Ishikawa (cell line): ENCODE measurements around the gene ING2.

ENCODE experiments used
- CEBPB ChIP-seq: IDR thresholded peaks from 2 replicates; pipeline ENCODE4 v1.6.1; 2012
- CREB1 ChIP-seq: IDR thresholded peaks from 2 replicates; pipeline ENCODE4 v1.6.1; 2012; ENCODE audit warnings: low read depth
- EGR1 ChIP-seq: IDR thresholded peaks from 2 replicates; pipeline ENCODE4 v1.6.1; 2012
- EP300 ChIP-seq: IDR thresholded peaks from 2 replicates; pipeline ENCODE4 v1.6.1; 2012; ENCODE audit warnings: borderline replicate concordance
- FOXM1 ChIP-seq: IDR thresholded peaks from 2 replicates; pipeline ENCODE4 v1.6.1; 2012; ENCODE audit warnings: low read depth, borderline replicate concordance
- NFIC ChIP-seq: IDR thresholded peaks from 2 replicates; pipeline ENCODE4 v1.6.1; 2012
- RAD21 ChIP-seq: IDR thresholded peaks from 2 replicates; pipeline ENCODE4 v1.6.1; 2012; ENCODE audit warnings: low read depth
- TAF1 ChIP-seq: IDR thresholded peaks from 2 replicates; pipeline ENCODE4 v1.6.1; 2012; ENCODE audit warnings: low read depth, mild to moderate bottlenecking
- TCF12 ChIP-seq: IDR thresholded peaks from 2 replicates; pipeline ENCODE4 v1.6.1; 2012; ENCODE audit warnings: low read depth
- TEAD4 ChIP-seq: IDR thresholded peaks from 2 replicates; pipeline ENCODE4 v1.6.1; 2012
- YY1 ChIP-seq: IDR thresholded peaks from 2 replicates; pipeline ENCODE4 v1.6.1; 2012; ENCODE audit warnings: low read depth
- ZBTB7A ChIP-seq: IDR thresholded peaks from 2 replicates; pipeline ENCODE4 v1.6.1; 2012; ENCODE audit warnings: low read depth
- TF ChIP-seq, protein P1 (sequence below): IDR thresholded peaks from 2 replicates; pipeline ENCODE4 v1.6.1; 2012
- TF ChIP-seq, protein P2 (sequence below): IDR thresholded peaks from 2 replicates; pipeline ENCODE4 v1.6.1; 2012
- TF ChIP-seq, protein P3 (sequence below): IDR thresholded peaks from 2 replicates; pipeline ENCODE4 v1.6.1; 2012; ENCODE audit warnings: low read depth, mild to moderate bottlenecking

Gene ING2

DNA sequence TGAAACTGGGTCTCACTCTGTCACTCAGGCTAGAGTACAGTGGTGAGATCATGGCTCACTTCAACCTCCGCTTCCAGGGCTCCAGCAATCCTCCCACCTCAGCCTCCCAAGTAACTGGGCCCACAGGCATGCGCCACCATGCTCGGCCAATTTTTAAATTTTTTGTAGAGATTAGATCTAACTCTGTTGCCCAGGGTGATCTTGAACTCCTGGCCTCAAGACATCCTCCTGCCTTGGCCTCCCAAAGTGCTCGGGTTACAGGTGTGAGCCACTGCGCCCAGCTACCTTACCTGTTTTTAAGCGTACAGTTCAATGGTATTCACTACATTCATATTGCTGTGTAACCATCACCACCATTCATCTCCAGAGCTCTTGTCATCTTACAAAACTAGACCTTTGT is 41.5 kb downstream of the ING2 start:
- no peak for TF ChIP-seq EGR1
- TF ChIP-seq YY1 = no peak
- TF ChIP-seq RAD21 = no peak
- no peak for TF ChIP-seq CREB1
- TF ChIP-seq, protein P1, sequence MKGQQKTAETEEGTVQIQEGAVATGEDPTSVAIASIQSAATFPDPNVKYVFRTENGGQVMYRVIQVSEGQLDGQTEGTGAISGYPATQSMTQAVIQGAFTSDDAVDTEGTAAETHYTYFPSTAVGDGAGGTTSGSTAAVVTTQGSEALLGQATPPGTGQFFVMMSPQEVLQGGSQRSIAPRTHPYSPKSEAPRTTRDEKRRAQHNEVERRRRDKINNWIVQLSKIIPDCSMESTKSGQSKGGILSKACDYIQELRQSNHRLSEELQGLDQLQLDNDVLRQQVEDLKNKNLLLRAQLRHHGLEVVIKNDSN = no peak
- TF ChIP-seq, protein P2, sequence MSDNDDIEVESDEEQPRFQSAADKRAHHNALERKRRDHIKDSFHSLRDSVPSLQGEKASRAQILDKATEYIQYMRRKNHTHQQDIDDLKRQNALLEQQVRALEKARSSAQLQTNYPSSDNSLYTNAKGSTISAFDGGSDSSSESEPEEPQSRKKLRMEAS = no peak
- TF ChIP-seq, protein P3, sequence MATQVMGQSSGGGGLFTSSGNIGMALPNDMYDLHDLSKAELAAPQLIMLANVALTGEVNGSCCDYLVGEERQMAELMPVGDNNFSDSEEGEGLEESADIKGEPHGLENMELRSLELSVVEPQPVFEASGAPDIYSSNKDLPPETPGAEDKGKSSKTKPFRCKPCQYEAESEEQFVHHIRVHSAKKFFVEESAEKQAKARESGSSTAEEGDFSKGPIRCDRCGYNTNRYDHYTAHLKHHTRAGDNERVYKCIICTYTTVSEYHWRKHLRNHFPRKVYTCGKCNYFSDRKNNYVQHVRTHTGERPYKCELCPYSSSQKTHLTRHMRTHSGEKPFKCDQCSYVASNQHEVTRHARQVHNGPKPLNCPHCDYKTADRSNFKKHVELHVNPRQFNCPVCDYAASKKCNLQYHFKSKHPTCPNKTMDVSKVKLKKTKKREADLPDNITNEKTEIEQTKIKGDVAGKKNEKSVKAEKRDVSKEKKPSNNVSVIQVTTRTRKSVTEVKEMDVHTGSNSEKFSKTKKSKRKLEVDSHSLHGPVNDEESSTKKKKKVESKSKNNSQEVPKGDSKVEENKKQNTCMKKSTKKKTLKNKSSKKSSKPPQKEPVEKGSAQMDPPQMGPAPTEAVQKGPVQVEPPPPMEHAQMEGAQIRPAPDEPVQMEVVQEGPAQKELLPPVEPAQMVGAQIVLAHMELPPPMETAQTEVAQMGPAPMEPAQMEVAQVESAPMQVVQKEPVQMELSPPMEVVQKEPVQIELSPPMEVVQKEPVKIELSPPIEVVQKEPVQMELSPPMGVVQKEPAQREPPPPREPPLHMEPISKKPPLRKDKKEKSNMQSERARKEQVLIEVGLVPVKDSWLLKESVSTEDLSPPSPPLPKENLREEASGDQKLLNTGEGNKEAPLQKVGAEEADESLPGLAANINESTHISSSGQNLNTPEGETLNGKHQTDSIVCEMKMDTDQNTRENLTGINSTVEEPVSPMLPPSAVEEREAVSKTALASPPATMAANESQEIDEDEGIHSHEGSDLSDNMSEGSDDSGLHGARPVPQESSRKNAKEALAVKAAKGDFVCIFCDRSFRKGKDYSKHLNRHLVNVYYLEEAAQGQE = no peak
- no peak for TF ChIP-seq CEBPB
- no peak for TF ChIP-seq TCF12
- TF ChIP-seq TAF1 = no peak
- no peak for TF ChIP-seq TEAD4
- no peak for TF ChIP-seq ZBTB7A
- no peak for TF ChIP-seq EP300
- TF ChIP-seq NFIC = no peak
- no peak for TF ChIP-seq FOXM1

DNA sequence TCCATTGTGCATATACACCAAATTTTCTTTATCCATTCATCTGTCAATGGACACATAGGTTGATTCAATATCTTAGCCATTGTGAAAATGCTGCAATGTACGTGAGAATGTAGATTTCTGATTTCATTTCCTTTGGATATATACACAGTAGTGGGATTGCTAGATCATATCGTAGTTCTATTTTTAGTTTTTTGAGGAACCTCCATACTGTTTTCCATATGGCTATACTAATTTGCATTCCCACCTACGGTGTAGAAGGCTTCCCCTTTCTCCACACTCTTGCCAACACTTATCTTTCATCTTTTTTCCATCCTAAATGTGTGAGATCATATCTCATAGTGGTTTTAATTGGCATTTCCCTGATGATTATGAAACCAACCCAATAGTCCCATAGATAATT is 43.4 kb downstream of the ING2 start:
- TF ChIP-seq, protein P2 = no peak

DNA sequence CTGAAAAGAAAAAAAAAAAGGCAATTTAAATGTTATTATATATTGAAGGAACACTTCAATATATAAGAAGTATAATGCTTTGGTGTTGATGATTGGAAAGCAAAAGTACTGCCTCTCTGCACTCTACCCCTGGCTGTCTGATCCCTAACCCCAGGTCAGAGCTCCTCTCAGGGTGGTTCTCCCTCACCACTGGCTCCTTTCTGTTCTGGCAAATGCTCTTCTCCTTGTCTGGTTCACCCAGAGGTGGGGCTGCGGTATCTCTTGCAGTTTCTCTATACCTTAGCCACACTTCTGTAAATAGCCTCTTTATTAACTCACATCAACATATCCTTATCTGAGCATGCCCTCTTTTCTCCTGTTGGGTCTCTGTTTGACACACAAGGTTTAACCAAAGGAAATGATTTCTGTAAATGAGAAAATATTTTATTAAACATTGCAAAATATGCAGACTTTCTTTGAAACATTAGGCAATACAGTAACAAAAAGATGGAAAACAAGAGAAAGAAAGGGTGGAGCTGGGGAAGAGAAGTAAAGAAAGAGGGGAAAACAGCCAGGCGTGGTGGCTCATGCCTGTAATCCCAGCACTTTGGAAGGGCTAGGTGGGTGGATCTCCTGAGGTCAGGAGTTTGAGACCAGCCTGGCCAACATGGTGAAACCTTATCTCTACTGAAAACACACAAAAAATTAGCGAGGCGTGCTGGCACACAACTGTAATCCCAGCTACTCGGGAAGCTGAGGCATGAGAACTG is 45.7 kb downstream of the ING2 start:
- TF ChIP-seq, protein P2 = no peak
- no peak for TF ChIP-seq ZBTB7A
- no peak for TF ChIP-seq NFIC
- TF ChIP-seq YY1 = no peak
- no peak for TF ChIP-seq CREB1
- no peak for TF ChIP-seq RAD21
- TF ChIP-seq TAF1 = no peak
- no peak for TF ChIP-seq EP300
- TF ChIP-seq FOXM1 = no peak
- TF ChIP-seq TCF12 = no peak
- no peak for TF ChIP-seq TEAD4
- TF ChIP-seq, protein P1 = no peak
- TF ChIP-seq, protein P3 = no peak
- no peak for TF ChIP-seq EGR1
- TF ChIP-seq CEBPB = no peak

DNA sequence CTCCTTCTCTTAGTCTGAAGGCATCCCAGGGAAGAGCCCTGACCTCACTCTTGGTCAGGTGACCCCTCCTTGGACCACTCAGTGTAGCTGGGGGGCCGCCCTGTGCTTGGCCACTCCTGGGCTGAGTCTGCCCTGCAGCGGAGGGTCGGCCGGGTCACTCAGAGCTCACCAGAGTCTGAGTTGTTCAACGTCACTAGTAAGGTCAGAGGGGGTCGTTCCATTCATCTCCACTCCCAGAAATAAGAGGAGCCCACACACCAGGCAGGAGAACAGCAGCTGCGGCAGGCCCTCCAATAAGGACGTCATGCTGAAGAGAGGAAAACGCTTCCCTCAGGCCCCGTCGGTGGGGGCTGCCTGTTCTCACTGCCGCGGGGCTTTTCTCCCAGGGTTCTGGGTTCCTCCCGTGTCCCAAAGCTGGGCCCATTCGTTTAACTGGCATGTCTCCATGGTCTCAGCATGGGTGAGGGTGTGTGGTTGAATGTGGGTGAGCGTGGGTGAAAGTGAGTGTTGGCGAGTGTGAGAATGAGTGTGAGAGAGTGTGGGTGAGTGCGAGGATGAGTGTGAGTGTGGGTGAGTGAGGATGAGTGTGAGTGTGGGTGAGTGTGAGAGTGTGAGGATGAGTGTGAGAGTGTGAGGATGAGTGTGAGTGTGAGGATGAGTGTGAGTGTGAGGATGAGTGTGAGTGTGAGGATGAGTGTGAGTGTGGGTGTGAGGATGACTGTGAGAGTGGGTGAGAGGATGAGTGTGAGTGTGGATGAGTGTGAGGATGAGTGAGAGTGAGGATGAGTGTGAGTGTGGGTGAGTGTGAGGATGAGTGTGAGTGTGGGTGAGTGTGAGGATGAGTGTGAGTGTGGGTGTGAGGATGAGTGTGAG is 47.7 kb downstream of the ING2 start:
- TF ChIP-seq RAD21 = no peak
- TF ChIP-seq EP300 = no peak
- TF ChIP-seq, protein P2 = no peak
- TF ChIP-seq TEAD4 = no peak

DNA sequence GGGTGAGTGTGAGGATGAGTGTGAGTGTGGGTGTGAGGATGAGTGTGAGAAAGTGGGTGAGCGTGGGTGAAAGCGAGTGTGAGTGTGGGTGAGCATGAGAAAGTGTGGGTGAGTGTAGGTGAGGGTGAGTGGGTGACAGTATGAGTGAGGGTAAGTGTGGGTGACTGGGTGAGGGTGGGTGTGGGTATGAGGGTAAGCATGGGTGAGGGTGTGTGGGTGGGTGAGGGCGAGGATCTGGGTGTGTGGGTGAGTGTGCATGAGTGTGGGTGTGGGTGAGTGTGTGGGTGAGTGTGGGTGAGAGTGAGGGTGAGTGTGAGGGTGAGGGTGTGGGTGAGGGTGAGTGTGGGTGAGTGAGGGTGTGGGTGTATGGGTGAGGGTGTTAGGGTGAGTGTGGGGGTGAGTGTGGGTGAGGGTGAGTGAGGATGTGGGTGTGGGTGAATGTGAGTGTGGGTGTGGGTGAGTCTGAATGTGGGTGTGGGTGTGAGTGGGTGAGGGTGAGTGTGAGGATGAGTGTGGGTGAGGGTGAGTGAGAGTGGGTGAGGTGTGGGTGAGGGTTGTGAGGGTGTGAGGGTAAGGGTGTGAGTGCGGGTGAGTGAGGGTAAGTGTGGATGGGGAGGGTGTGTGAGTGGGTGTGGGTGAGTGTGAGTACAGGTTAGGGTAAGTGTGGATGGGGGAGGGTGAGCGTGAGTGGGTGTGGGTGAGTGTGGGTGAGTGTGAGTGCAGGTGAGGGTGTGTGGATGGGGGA is 48.9 kb downstream of the ING2 start:
- no peak for TF ChIP-seq TEAD4
- TF ChIP-seq, protein P3 = no peak
- no peak for TF ChIP-seq CREB1
